Fibroblast of peridontal ligament (primary cell): Measurements from ENCODE around the gene SLC13A4.
"Not testable (repeated sequence)": the region's sequence is repeated elsewhere in the genome, so short reads cannot be mapped to it uniquely, and the experiment has no call there.

ENCODE experiments used
- DNase-seq: peaks from one replicate; pipeline ENCODE4 v3.0.0-alpha.2; 2010; ENCODE audit errors: extremely low read depth

SLC13A4 gene, protein sequence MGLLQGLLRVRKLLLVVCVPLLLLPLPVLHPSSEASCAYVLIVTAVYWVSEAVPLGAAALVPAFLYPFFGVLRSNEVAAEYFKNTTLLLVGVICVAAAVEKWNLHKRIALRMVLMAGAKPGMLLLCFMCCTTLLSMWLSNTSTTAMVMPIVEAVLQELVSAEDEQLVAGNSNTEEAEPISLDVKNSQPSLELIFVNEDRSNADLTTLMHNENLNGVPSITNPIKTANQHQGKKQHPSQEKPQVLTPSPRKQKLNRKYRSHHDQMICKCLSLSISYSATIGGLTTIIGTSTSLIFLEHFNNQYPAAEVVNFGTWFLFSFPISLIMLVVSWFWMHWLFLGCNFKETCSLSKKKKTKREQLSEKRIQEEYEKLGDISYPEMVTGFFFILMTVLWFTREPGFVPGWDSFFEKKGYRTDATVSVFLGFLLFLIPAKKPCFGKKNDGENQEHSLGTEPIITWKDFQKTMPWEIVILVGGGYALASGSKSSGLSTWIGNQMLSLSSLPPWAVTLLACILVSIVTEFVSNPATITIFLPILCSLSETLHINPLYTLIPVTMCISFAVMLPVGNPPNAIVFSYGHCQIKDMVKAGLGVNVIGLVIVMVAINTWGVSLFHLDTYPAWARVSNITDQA

GRCh38 chr7:135728136-135728669 lies at the start of gene SLC13A4:
TSS of gene SLC13A4 (minus strand) at chr7:135728186. CDS start at chr7:135727496, 690 bp downstream.
- no peak for DNase-seq

DNA sequence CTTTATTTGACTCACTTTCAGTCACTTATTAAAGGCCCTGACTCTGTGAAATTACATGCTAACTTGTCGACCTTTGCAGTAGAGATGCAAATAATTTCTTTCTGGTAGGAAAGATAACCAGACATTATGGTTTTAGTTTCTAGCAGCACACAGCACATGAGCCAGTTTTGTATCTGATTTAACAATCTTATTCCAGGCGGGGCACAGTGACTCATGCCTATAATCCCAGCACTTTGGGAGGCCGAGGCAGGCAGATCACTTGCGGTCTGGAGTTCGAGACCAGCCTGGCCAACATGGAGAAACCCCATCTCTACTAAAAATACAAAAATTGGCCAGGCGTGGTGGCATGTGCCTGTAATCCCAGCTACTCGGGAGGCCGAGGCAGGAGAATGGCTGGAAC lies 47.9 kb upstream of the SLC13A4 start:
- not testable (repeated sequence) for DNase-seq

GRCh38 chr7:135775230-135775629 lies 47.2 kb upstream of the SLC13A4 start:
- DNase-seq, result no peak

GRCh38 chr7:135774284-135774683 lies 46.3 kb upstream of the SLC13A4 start:
- peak; percentile 72 for DNase-seq

DNA sequence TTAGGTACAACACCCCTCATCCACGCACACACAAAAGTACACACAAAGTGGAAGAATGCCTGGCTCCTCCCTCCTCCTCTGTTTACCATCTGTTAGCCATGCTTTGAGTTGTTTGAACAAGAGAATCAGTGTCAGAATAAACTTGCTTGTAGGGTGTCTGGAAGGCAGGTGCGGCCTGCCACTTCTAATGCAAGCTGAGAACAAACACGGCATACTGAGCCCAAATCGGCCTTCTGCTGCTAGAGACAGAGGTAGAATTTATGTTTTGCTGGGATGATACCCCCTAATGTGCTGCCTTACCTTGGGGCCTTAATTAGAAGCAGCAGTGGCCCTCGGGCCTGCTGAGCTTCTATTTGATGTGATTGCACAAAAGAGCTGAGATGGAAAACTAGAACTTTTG lies 45.5 kb upstream of the SLC13A4 start:
- DNase-seq, result no peak

DNA sequence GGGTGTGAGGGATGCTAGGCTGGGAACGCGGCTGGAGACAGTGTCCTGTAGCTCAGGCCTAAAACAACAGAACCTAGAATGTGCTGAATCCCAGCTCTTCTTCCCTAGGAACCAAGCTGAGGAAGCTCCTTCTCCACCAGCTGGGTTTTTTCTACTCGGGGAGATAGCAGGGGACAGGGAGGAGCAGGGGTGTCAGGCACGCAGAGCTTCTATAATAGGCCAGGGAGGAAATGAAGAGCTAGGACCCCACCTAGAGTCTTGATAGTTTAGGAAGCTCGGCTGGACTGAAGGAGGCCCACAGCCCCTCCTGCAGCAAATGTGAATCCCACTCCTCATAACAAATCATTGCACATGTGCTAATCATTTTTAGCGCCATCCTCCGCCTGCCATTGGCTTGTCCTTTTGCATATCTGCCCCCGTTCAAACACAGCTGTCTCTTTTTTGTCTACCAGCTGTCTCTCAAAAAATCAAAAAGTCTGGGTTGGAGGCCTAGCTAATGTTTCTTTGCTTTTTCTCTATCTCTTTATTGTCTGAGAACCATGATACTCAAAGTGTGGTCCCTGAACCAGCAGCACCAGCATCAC lies 44.7 kb upstream of the SLC13A4 start:
- no peak for DNase-seq

GRCh38 chr7:135771961-135772638 lies 44.1 kb upstream of the SLC13A4 start:
- peak; percentile 48 for DNase-seq

- DNase-seq, result no peak
Measured at GRCh38 chr7:135771051-135771450, 43.1 kb upstream of the SLC13A4 start.

GRCh38 chr7:135770139-135770710 lies 42.2 kb upstream of the SLC13A4 start:
- peak; percentile 80 for DNase-seq

- DNase-seq, result no peak
Measured at GRCh38 chr7:135769005-135769802, 41.2 kb upstream of the SLC13A4 start.

DNA sequence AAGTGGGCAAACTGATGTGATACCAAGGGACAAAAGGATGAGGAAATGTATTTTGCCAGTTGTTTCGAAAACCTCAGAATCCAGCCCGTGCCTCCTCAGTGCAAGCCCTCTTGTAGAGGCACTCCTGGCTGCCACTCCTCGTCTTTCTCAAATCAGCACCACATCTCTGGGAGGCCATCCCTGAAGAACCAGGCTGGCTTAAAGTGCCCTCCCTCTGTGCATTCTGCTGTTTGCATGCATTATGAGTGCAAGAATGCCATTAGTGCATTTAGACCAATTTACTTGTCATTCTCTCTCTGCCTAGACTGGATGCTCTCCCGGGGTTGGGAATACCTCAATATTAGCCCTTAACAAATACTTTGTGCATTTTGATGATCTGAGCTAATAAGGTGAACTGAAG lies 40.5 kb upstream of the SLC13A4 start:
- DNase-seq, result no peak

DNA sequence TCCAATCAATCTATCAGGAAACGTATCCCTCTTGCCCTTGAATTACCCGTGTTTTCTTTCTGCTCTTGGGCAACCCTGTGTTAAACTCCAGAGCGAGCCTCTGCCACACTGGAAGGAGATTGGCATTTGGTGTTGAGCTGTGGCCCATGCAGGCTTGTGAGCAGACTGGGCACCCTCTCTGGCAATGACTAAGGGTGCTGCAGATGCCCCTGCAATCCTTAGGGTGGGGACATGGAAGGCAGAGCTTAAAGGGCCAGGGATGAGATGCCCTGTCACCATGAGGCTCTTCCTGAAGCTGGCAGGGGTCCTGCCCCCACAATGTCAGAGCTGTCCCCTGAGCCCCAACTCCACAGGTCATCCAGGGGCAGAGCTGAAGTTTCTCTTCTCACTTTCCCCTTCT lies 40.1 kb upstream of the SLC13A4 start:
- DNase-seq, result no peak

DNA sequence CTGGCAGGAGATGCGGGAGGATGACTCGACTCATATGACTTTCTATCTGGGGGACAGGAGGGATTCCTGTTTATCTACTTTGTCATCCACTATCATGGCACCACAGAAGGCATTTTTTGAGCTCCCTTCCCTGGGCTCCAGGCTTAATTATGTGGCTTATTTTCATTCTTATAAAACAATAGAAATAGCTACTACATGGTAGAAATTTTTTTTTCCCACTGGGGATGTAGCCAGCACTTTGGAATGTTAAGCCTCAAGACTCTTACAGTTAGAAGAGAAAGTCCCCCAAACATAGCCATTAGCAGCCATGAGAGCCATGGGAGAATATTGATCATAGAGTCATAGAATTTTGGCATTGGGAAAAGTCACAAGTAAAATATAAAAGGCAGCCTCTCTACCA lies 35.3 kb upstream of the SLC13A4 start:
- DNase-seq, result peak; percentile 67

DNA sequence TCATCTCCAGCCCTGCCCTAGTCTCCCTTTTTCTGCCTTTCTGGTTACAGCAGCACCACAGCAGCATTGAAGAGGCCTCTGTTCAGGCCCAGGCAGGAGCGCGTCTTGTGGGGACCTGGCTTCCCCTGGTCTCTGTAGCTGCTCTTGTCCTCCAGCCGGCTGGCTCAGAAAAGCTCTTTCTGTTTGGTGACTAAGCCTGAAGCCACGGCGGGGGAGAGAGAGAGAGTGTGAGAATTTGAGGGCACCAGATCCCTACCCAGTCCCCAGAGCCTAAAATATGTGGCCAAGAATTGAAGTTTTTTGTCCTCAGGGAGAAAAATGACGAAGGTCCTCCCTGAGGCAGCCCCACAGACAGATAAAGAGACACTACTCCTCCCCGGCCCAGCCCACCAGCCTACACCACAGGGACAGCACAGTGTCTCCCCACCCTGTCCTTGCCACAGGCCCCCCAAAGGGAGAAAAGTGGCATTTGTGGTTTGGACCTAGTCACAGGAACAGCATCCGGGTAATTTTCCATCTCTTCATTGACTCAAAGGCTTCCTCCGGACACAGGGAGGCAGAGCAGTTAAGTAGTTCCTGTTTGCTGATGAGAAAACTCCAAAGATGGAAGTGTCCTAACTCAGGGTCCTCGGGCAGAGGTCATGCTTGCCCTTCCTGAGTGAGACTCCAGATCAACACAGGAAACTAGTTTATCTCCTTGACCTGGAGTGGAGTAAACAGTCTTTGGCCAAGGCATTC lies 33.9 kb upstream of the SLC13A4 start:
- DNase-seq, result peak; percentile 69

DNA sequence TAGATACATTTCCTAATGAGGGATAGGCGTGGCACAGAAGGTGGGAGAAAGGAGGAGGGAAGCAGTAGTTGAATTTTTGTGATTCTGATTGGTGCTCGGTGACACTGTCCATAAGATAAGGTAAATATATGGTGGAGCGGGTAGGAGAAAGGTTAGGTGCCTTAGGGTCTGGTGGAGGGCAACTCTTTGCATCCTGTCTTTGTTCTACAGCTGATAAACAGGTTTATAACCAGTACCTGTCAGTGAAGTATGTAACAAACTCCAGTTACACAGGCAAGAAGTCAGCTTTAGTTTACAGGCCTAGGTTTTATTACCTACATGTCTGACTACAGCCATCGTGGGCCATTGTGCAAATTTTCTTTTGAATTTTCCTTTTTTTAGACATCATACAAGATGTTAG lies 31.5 kb upstream of the SLC13A4 start:
- DNase-seq, result no peak

DNA sequence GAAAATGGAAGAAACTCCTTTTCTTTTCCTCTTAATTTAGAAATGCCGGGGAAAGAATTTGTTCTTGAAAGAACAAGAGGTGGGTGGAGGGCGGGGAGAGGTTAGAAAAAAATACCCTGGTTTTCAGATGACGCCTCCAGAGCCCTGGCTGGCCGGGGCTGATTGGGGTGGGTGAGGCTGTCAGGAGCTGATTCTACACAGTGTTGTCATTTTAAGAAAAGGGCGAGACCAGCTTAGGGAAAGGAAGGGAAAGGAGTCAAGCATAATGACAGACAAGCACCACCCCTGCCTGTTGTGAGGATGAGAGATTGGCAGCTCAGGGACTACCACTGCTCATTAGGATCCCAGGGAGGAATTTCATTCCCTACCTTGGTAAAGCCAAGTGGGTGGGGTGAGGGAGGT lies 30.5 kb upstream of the SLC13A4 start:
- DNase-seq, result peak; percentile 65

- DNase-seq, result peak; percentile 81
Measured at GRCh38 chr7:135757719-135758411, 29.9 kb upstream of the SLC13A4 start.

GRCh38 chr7:135756191-135756590 lies 28.2 kb upstream of the SLC13A4 start:
- DNase-seq, result no peak

DNA sequence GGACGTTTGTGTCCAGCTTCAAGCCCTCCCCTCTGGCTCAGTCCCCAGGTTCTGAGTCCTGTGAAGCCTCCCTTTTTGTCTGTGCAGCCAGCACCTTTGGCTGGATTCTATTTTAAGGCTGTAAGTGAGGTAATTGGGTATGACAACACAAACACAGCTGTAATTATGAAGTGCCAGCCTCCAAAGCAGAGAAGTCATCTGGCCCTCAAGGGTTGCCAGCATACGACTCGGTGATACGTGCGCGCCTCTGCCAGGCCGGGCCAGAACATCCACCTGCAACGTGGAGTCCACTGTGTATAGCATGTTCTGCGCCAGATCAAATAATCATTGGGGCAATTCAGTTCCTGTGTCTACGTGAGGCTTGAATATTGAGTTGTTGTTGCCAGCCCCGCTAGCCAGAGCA lies 27.4 kb upstream of the SLC13A4 start:
- DNase-seq, result no peak
